Stimulated activated naive CD4-positive, alpha-beta T cell treated with Interleukin-2 at 50 U/mL for 16 hours (primary cell): ENCODE measurements around the gene COL20A1.
"Not testable (repeated sequence)": the region's sequence is repeated elsewhere in the genome, so short reads cannot be mapped to it uniquely, and the experiment has no call there.

Experiments used
- DNase-seq: peaks from one replicate; lab custom pipeline; 2025; lab: John Stamatoyannopoulos, UW

COL20A1 gene

DNA sequence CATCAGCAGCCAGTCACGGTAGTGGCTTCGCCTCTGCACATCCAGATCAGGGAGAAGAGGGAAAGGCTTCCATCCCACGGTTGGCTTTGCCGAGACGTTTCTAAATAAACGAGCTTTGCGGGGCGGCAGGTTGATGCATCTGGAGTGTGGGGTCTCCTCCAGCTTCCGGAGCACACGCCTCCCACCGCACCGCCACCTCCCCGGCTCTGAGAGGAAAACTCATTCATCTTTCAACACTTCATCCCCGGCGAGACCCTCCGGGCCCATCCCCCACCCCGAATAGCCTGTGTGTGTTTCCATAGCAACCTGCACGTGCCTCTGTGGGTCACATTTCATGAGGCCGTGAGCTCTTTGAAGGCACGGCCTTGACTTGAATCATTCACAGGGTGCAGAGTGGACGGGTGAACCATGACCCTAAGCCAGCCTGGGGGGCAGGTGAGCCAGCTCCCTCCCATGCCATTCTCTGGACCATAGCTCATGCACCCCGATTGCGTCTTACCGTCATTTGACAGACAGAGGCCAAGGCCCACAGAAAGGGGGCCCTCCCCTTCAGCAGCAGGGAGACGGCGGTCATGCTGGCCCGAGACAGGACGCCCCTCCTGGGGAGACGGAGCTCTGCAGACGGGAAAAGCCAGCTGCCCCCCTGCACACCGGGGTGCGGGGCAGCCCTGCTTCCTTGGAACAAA is 84.4 kb downstream of the COL20A1 start:
- DNase-seq, result no peak

DNA sequence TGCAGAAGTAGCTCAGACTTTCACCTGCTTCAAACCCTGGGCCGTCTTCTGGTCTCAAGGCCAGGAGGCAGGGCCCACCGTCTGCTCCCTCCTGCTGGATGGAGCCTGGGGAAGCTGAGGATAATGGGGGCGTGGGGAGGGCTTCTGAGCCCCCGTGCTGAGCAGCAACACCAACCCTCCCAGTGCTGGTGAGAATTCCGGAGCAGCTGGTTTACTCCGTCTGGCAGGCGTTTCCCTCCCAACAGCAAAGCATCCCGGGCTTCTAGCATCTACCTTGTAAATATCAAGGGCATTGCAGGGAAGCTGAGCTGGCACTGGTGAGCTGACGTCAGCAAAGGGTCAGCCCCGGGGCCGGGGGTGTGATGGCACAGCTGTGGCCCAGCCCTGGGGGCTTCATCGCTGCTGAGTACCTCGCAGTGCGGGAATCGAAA is 85.0 kb downstream of the COL20A1 start:
- no peak for DNase-seq

DNA sequence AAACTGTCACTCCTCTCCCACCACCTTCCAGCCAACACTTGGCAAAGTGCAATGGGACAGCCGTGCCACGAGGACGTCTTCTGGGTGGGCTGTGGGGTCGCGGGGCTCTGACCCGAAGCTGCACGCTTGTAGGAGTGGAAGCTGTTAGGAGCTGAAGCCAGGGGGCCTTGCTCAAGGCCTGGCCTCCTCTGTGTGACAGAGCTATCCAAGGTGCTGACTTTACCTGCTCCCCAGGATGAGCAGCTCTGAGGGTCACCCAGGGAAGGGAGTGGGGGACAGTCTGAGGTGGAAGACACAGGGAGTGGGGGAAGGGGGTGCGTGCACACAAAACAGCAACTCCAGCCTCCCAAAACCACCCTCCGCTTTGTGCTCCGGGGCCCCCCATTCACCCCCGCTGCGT is 85.6 kb downstream of the COL20A1 start:
- no peak for DNase-seq

DNA sequence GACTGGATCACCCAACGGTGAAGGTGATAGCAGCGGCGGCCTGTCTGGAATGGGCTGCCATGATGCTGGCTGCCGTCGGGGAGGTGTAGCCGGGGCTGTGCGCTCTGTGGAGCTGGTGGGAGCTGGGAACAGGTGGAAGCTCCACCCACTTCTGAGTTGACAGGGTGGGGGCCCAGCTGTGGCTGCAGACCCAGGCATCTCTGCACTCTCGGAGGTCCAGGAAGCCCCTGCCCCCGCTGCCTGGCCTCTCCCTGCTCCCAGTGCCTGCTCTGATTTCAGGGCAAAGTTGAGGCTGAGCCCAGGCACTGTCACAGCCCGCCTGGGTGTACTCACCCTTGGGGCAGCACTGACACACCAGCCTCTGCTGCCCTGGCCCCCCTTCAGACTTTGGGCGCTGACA is 86.3 kb downstream of the COL20A1 start:
- no peak for DNase-seq

DNA sequence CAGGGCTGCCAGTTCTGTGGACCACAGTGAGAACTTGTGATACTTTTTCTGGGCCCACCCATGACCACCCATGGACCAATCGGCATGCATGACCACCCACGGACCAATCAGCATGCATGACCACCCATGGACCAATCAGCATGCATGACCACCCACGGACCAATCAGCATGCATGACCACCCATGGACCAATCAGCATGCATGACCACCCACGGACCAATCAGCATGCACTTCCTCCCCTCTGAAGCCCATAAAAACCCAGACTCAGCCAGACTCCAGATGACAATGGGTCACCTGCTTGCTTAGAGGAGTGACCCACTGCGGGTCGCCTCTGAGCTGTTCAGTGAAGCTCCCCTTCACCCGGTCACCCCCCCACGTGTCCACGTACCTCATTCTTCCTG is 86.9 kb downstream of the COL20A1 start:
- DNase-seq, result not testable (repeated sequence)

DNA sequence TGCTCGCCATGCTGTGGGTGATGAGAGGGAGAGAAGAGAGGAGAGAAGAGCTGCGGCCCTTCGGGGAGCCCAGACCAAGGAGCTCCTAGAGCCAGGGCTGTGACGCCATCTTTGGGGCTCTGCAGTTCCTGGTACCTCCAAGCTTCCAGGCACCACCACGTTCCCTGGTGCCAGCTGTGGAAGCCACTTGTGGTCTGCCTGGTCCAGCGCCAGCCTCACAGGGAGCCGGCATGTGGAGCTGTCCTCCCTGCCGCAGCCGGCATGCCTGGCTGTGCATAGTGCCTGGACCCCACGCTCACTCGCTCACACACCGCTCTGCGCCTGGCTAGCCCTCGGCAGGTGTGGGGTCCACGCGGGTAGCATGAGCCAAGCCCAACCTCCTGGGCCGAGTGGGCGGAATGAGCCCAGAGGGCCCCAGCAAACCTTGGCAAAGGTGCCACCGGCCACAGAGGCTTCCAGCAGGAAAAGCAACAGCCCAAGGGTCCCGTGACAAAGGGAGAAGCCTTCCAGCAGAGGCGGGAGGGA is 87.4 kb downstream of the COL20A1 start:
- DNase-seq, result no peak

DNA sequence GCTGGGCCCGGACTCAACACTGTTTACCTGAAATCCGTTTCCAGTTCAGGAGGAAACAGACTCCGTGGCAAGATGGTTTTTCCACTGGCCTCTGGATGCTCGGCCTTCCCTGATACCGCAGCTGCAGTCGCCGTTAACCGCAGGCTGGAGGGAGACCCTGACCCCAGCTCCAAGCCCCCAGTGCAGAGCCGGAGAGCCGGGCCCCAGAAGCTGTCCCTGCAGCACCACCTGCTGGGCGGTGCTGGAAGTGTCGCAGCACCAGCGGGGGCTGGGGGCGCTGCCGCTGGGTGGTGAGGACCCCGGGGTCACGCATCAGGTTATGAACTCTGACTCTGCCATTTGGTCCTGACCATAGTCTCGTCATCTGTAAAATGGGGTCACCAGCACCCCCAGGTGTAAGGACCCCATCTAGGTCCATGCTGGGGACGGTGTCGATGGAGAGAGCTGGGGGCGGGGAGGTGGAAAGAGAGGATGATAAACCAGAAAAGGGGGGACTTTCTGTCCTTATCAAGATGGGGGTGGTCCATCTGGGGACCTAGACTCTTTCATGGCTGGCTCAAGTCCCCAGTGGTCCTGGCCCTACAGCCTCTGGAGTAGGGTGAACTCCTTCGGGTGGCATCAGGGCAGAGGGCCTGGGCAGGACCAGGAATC is 88.9 kb downstream of the COL20A1 start:
- no peak for DNase-seq

DNA sequence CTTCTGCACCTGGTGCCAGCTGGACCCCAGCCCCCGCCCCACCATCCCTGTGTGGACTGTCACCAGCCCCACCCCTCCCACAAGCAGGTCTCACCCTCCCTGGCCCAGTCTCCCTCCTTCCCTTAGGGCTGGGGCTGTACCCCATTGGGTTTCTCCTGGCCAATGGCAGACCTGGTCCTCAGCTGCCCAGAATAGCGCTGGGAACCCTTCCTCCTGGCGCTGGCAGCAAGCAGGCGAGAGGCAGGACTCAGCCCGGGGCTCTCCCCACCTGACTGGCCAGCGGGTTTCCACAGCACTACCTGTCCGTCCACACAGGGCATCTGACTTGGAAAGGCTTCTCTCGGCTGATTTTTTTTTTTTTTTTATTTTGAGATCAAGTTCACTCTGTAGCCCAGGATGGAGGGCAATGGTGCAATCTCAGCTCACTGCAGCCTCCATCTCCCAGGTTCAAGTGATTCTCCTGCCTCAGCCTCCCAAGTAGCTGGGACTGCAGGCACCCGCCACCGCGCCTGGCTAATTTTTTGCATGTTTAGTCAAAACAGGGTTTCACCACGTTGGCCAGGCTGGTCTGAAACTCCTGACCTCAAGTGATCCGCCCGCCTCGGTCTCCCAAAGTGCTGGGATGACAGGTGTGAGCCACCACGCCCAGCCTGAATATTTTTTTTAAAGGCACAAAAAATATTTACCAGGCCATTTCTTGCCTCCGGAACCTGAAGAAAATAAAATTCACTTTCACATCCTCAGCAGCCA is 89.7 kb downstream of the COL20A1 start:
- no peak for DNase-seq

DNA sequence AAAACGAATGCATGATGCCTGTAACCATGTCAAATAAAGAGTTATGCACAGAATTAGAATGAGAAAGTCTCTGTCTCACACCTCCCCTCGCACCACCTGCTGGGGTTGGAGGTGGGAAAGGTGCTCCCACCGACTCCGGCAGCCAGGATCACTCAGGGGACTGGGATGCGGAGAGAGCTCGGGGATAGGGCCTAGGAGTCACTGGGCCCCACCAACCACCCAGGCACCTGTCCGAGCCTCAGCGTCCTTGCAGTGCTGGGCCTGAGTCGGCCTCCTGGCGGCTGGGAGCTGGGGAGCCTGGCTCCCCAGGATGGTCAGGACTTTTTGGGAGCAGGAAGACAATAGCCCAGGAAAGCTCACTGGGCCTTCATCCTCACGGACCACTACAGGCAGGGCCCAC is 90.6 kb downstream of the COL20A1 start:
- DNase-seq, result no peak

DNA sequence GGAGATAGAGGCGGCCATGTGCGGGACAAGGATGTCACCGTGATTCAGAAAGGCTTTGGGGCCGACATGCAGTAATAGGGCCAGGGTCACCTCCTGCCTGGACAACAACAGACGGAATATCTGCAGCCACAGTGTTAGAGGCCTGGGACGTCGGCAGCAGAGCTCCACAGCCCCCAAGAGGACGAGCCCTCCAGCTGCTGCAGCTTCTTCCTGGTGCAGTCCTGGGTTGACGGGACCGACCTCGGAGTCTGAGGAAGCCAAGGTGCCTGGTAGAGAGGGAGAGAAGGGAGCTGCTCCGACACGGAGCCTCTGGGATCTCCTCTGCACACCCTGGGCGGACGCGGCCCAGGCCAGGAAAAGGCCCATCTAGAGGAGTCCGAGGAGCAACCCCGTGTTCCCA is 91.3 kb downstream of the COL20A1 start:
- DNase-seq, result no peak
